K562 treated with DMSO at 1 percent for 24 hours (cell line): ENCODE measurements around the gene LBX2. TPM values are rescaled to one million over a fixed set of nuclear protein-coding genes. Genes with fewer than 3 reads are reported as not detected.

Source experiments
- total RNA-seq: library from RNA; unstranded; fragments of 300-600 nt; gene quantifications from 2 replicates; pipeline ENCODE4 v1.2.3, GENCODE V29; 2022; ENCODE audit warnings: low read depth; ENCODE audit not compliant: insufficient read depth

The LBX2 gene, protein sequence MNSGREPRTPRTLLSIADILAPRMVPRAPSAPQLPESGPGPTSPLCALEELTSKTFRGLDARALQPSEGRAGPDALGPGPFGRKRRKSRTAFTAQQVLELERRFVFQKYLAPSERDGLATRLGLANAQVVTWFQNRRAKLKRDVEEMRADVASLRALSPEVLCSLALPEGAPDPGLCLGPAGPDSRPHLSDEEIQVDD
- 14.9 and 16.7 TPM in 2 replicates for total RNA-seq

GRCh38 chr2:74499267-74499939 is at the start of gene LBX2:
TSS of gene LBX2 (minus strand) at chr2:74499603. CDS start at chr2:74499537, 66 bp downstream.

DNA sequence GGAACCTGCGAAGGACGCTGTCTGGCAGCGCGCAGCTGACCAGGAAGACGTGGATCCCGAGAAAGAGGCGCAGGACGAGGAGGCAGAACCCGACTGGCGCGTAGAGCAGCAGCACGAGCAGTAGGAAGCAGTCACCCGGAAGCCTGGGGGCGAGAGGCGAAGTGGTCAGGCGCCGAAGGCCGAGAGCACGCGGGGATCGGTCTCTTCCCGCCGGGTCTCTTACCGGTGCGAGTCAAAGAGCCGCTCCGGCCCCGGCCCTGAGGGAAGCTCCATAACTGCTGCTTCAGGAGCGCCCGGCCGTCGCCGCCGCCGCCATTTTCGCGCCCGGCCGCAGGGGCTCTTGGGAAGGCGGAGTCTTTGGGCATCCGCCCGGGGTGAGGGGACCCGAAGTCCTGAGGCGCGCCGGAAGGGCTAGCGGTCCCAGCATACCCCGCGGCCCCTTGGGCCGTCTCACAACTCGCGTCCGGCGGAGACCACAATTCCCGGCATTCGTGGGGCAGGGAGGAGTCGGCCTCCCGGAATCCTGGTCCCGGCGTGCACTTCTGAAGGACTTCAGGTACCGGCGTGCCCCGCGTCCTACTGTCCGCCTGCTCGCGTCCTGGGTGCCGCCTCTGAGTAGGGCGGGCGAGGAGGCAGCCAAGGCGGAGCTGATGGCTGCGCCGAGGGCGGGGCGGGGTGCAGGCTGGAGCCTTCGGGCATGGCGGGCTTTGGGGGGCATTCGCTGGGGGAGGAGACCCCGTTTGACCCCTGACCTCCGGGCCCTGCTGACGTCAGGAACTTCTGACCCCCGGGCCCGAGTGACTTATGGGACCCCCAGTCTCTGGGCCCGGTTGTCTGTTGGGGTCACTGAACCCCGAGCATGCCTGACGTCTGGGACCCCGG is 30.2 kb upstream of the LBX2 start, which contains the start of the genes AUP1 and HTRA2:
Gene AUP1 (minus strand): TSS at position 350 of the 882 bp plus-strand sequence. CDS start 77 bp downstream, at position 273.
Gene HTRA2 (plus strand): TSS at position 577 of the 882 bp plus-strand sequence. CDS start 74 bp downstream, at position 651.

GRCh38 chr2:74525717-74526648 is 26.6 kb upstream of the LBX2 start, which contains the start of gene DQX1:
TSS of gene DQX1 (minus strand) at chr2:74526231. CDS start at chr2:74525729, 502 bp downstream.

DNA sequence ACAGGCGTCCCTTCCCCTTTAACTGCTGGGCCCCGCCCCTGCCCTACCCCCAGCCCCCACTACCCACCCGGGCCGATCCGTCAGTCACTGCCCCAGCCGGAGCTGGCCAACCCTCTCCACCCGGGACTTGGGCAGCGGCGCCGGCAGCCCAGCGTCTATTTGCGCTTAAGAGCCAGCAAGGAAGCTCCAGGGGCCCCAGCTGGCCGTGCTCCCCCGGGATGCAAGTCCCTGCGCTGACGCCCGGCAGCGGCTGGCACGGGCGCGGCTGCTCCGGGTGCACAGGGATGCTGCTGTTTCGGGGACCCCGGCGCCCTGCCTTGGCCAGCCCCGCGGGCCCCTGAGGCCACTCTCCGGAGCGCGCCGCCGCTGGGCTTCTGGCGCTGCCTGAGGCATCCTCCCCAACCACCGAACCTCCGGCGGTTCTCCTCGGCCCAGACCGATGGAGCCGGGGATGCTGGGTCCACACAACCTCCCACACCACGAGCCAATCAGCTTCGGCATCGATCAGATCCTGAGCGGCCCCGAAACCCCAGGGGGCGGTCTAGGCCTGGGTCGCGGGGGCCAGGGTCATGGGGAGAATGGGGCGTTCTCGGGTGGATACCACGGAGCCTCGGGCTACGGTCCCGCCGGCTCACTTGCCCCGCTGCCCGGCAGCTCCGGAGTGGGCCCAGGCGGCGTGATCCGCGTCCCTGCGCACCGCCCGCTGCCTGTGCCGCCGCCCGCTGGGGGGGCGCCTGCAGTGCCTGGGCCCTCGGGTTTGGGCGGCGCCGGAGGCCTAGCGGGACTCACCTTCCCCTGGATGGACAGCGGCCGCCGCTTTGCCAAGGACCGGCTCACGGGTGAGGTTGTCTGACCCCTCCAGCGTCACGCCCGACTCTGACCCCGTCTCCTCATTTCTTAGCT is 15.2 kb upstream of the LBX2 start, which contains the start of gene TLX2:
Gene TLX2 (plus strand): TSS at position 83 of the 903 bp plus-strand sequence. CDS start 357 bp downstream, at position 440.

DNA sequence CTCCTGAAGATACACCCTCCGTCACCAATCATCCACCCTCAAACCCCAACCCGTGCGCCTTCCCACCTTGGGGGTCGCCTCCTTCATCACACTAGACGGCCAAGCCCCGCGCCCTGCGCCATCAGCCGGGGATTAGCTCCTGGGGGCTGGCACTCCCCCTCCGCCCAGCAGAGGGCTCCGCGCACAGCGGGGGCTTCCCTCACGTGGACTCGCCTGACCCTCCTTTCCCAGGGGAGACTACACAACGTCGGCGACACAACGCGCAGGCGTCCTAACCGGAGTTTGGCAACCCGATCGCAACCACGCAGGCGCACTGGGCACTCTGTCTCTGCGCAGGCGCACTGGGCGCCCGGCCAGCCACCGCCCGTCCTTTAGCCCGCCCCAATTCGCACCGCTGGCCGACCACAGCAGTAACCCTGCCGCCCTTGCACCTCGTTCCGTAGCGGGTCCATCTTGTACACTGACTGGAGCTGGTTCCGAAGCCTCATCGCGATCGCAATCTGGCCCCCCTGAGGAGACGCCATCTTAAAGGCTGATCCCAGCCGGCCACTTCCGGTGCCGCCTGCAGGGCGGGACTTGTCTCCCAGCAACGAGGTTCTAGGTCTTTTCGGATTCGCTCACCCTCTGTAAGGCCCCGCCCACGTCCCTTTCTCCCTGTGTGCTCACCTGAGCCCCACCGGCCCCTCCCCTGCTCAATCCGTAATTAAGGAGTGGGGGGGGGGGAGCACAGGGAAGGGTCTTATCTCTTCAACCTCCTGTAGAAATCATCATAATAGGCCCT is 7.9 kb upstream of the LBX2 start, which contains the start of gene PCGF1:
Gene PCGF1 (minus strand): TSS at position 551 of the 781 bp plus-strand sequence. CDS start 27 bp downstream, at position 524.

DNA sequence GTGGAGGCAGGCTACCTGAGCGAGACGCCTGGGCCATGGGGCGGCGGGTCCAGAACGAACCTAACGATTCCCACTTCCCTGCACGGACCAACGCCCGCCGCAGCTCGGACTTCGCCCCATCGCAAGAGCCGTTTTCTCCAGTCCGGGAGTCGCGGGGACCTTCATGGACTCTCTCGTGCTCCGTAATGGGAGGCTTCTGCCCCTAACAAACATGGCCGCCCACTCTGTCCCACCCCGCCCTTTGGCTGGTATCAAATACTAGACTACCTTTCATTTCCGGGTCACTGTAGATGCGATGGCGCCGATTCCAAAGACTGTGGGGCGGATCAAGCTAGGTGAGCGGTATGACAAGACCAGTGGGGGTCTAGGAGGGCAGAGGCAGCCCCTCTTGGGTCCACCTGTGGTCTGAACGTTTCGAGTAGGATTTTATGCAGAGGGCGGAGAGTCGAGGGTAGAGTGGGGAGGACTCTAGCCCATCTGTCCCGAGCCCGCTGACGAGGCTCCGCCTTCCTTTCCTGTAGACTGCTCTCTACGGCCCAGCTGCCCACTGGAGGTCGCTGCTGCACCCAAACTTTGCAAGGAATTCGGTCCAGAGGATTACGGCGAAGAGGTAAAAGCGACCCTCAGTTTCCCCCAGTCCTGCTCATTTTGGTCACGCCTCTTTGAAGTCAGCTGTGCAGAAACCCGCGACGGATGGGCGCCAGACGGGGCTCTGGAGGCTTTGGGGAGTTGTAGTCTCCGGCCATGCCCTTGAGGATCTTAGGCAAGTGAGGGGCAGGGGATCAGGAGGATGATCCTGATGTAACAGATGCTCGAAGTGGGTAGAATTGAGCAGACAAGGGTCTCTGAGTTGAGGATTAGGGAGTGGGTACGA is 16.4 kb downstream of the LBX2 start, which contains the start of the genes CCDC142 and TTC31:
Gene CCDC142 (minus strand): TSS at position 198 of the 874 bp plus-strand sequence. CDS start 161 bp downstream, at position 37.
Gene TTC31 (plus strand): TSS at position 281 of the 874 bp plus-strand sequence. CDS start 15 bp downstream, at position 296.

DNA sequence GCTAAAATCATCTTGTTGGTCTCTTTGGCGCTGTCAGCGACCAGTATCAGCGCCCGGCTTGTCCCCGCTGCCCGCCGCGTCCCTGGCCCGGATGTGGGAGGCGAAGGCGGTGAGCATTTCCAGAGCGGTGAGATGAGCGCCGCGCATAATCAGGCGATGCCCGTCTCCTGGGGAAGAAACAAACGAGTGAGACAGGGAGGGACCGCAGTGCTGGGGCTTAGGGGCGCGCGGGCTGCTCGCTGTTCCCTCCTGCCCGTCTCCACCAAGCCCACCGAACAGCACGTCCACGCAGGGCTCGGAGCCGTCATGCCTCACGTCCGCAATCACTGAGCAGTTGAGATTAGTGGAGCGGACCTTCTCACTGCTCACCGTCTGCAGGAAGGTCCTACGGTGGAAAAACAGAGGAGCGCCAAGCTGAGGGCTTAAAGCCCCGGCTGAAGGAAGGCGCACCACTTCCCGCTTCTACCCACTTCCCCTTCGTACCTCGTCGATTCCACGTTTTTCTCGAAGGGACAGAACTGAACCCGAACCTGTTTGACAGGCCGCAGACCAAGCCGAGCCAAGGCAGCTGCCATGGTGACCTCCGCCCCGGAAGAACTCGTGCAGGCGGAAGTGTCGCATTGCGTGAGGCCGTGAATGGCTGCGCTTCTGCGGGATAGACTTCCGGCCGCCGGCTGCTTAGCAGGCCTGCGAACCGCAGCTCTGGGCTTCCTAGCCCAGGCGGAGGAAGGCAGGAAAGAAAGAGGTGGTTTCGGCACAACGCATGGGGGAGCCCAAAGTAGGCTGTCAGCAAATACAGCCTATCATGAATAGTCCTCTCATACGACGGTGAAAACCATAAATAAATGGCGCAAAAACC is 27.1 kb downstream of the LBX2 start, which contains the start of gene MRPL53:
Gene MRPL53 (minus strand): TSS at position 595 of the 859 bp plus-strand sequence. CDS start 20 bp downstream, at position 575.

DNA sequence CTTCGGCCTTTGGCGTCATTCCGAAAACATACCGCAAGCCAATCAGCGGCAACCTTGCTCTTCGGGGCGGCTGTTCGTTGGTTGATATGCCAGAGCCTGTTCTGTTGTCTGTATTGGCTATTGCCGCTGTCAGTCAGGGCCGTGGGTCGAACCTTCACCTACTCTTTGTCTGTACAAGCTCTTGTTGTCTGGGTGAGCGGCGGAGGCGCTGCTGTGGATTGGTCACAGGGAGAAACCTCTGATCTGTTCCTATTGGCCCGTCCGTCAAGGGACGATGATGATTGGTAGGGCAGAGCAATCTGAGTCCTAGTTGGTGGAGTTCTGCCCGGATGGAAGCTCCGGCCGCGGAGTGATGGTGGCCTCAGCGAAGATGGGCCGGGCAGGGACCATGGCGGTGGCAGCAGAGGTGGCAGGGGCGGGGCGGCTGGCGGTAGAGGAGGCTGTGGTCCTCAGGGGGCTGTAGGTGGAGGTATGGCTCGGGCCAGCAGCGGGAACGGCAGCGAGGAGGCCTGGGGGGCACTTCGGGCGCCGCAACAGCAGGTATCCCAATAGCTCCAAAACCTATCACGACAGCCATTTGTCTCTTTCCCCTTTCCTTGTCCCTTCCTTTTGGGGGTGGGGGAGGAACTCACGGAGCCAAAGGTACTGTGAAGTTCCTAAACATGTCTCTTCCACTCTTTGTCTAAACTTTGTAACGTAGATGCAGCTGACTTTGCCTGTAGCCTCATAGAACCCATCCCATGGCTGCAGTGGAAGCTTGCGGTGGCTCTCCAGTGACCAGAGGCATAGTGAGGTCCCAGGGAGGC is 41.1 kb downstream of the LBX2 start, which contains the start of gene WBP1:
Gene WBP1 (plus strand): TSS at position 307 of the 806 bp plus-strand sequence. CDS start 165 bp downstream, at position 472.

GRCh38 chr2:74454654-74455511 is 44.5 kb downstream of the LBX2 start, which contains the start of gene INO80B:
TSS of gene INO80B (plus strand) at chr2:74455087. CDS start at chr2:74455117, 30 bp downstream.

Other genes with a start within 250 kb of the LBX2 start
- 1.1 and 1.4 TPM in 2 replicates for gene SLC4A5, start 156.2 kb downstream of the LBX2 start, total RNA-seq
- gene DCTN1, start 119.3 kb downstream of the LBX2 start, total RNA-seq: 94.7 and 97.8 TPM in 2 replicates
- gene C2orf81, start 78.0 kb downstream of the LBX2 start, total RNA-seq: 1.5 and 1.9 TPM in 2 replicates
- gene WDR54, start 77.9 kb downstream of the LBX2 start, total RNA-seq: 33.5 and 34.9 TPM in 2 replicates
- gene RTKN, start 57.7 kb downstream of the LBX2 start, total RNA-seq: 7.8 and 9.6 TPM in 2 replicates
- gene INO80B, start 44.5 kb downstream of the LBX2 start, total RNA-seq: 8.9 and 9.7 TPM in 2 replicates
- 62.0 and 81.7 TPM in 2 replicates for gene WBP1, start 41.2 kb downstream of the LBX2 start, total RNA-seq
- gene MOGS, start 34.2 kb downstream of the LBX2 start, total RNA-seq: 78.8 and 82.8 TPM in 2 replicates
- gene MRPL53, start 26.9 kb downstream of the LBX2 start, total RNA-seq: 77.4 and 89.1 TPM in 2 replicates
- gene CCDC142, start 16.6 kb downstream of the LBX2 start, total RNA-seq: 8.3 and 9.2 TPM in 2 replicates
- 16.8 and 18.6 TPM in 2 replicates for gene TTC31, start 16.5 kb downstream of the LBX2 start, total RNA-seq
- 21.4 and 28.6 TPM in 2 replicates for gene PCGF1, start 8.1 kb upstream of the LBX2 start, total RNA-seq
- 0.24 TPM in 1 of 2 replicates, not detected in the other for gene TLX2, start 14.8 kb upstream of the LBX2 start, total RNA-seq
- gene DQX1, start 26.6 kb upstream of the LBX2 start, total RNA-seq: not detected in 2 replicates
- 156 and 160 TPM in 2 replicates for gene AUP1, start 30.1 kb upstream of the LBX2 start, total RNA-seq
- gene HTRA2, start 30.3 kb upstream of the LBX2 start, total RNA-seq: 71.6 and 75.8 TPM in 2 replicates
- gene LOXL3, start 54.3 kb upstream of the LBX2 start, total RNA-seq: 0.57 and 0.78 TPM in 2 replicates
- 49.2 and 53.4 TPM in 2 replicates for gene DOK1, start 55.1 kb upstream of the LBX2 start, total RNA-seq
- gene M1AP, start 148.7 kb upstream of the LBX2 start, total RNA-seq: 0.27 TPM in 1 of 2 replicates, not detected in the other
- 8.2 and 9.2 TPM in 2 replicates for gene SEMA4F, start 154.6 kb upstream of the LBX2 start, total RNA-seq